Smooth muscle cell (in vitro differentiated cells): Measurements from ENCODE around the gene KCTD11. TPM values are rescaled to one million over a fixed set of nuclear protein-coding genes. Genes with fewer than 3 reads are reported as not detected.

ENCODE experiments used
- DNase-seq: peaks from one replicate; lab custom pipeline; 2025; ENCODE audit not compliant: unreplicated experiment; lab: John Stamatoyannopoulos, UW
- H2AFZ ChIP-seq: fragments of 200-600 bp; sonication (generic); 2 replicates; pipeline ENCODE4 v1.6.0; 2016; ENCODE audit warnings: antibody characterized with exemption, low read depth, mild to moderate bottlenecking
- H3F3A ChIP-seq: fragments of 200-600 bp; sonication (generic); 2 replicates; pipeline ENCODE4 v1.6.0; 2017; ENCODE audit warnings: antibody characterized with exemption, low read depth
- H3K27ac ChIP-seq: fragments of 200-600 bp; sonication (generic); 2 replicates; pipeline ENCODE4 v1.5.1; 2016; ENCODE audit warnings: low read depth, mild to moderate bottlenecking
- H3K27me3 ChIP-seq: fragments of 200-600 bp; sonication (generic); 2 replicates; pipeline ENCODE4 v1.6.1; 2016; ENCODE audit warnings: low read depth, mild to moderate bottlenecking
- H3K36me3 ChIP-seq: fragments of 200-600 bp; sonication (generic); 2 replicates; pipeline ENCODE4 v1.5.1; 2016; ENCODE audit warnings: low read depth
- H3K4me1 ChIP-seq: fragments of 200-600 bp; sonication (generic); 2 replicates; pipeline ENCODE4 v1.5.1; 2016; ENCODE audit warnings: low read depth
- H3K4me2 ChIP-seq: fragments of 200-600 bp; sonication (generic); 2 replicates; pipeline ENCODE4 v1.6.0; 2016; ENCODE audit warnings: mild to moderate bottlenecking
- H3K4me3 ChIP-seq: fragments of 200-600 bp; sonication (generic); 2 replicates; pipeline ENCODE4 v1.5.1; 2016; ENCODE audit warnings: mild to moderate bottlenecking
- H3K79me2 ChIP-seq: fragments of 200-600 bp; sonication (generic); 2 replicates; pipeline ENCODE4 v1.6.0; 2016; ENCODE audit warnings: low read depth, mild to moderate bottlenecking
- H3K9ac ChIP-seq: fragments of 200-600 bp; sonication (generic); 2 replicates; pipeline ENCODE4 v1.6.0; 2016; ENCODE audit warnings: low read depth
- H3K9me3 ChIP-seq: fragments of 200-600 bp; sonication (generic); replicated peaks from 2 replicates; pipeline ENCODE4 v1.5.1; 2016; ENCODE audit warnings: low read depth
- H4K20me1 ChIP-seq: fragments of 200-600 bp; sonication (generic); 2 replicates; pipeline ENCODE4 v1.6.0; 2016; ENCODE audit warnings: low read depth
- WGBS: methylation state at CpG from one replicate; pipeline ENCODE4 v1.1.7; 2016; ENCODE audit warnings: low lambda C conversion rate; 5-methylcytosine and 5-hydroxymethylcytosine counted together
- polyA plus RNA-seq: library from polyadenylated mRNA; unstranded; fragments of >200 nt; fragmentation: Nextera tagmentation; extraction: Ambion mirVana; gene quantifications from 2 replicates; pipeline ENCODE4 v1.2.1, GENCODE V29; 2016
- total RNA-seq: library from RNA; depleted of rRNA; stranded (reverse); fragments of >200 nt; gene quantifications from 2 replicates; pipeline ENCODE4 v1.2.3, GENCODE V29; 2014
- TF ChIP-seq, protein P1 (sequence below): fragments of 200-600 bp; sonication (generic); IDR thresholded peaks from 2 replicates; pipeline ENCODE4 v1.5.1; 2017; ENCODE audit warnings: borderline replicate concordance, mild to moderate bottlenecking, antibody characterized with exemption; ENCODE audit not compliant: insufficient read depth, poor library complexity, severe bottlenecking

KCTD11 gene
- total and polyA plus RNA-seq, 2 experiments from 2014 or later: 33.8 to 34.7 TPM

DNA sequence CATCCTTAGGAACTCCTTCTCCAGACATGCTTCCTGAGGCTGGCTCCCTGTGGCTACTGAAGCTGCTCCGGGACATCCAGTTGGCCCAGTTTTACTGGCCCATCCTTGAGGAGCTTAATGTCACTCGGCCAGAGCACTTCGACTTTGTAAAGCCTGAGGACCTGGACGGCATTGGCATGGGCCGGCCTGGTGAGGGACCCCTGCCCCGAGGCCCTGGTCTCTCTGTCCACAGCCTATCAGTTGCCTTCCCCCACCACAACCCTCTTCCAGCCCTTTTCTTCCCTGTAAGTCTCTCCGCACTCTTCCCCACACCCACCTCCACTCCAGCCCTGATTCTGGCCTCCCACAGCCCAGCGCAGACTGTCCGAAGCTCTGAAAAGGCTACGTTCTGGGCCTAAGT, 30.9 kb downstream of the KCTD11 start:
- Histone ChIP-seq H3K9me3 (no peaks in the 10 kb centered on the region), H2AFZ (no peak overlapping the region), H4K20me1 (no peaks in the 10 kb centered on the region), H3K79me2 (no peaks in the 10 kb centered on the region), H3K27me3 (peaks cover 22% of the 10 kb centered on the region), H3K4me2 (no peak overlapping the region), H3F3A (peaks cover 6% of the 10 kb centered on the region), H3K27ac (no peak overlapping the region), H3K36me3 (no peaks in the 10 kb centered on the region), H3K9ac (no peak overlapping the region), H3K4me3 (no peak overlapping the region), H3K4me1 (peaks cover 19% of the 10 kb centered on the region)
- whole genome bisulfite sequencing: 89% methylated on average over 10 of the region's 10 CpGs
- TF ChIP-seq, protein P1, sequence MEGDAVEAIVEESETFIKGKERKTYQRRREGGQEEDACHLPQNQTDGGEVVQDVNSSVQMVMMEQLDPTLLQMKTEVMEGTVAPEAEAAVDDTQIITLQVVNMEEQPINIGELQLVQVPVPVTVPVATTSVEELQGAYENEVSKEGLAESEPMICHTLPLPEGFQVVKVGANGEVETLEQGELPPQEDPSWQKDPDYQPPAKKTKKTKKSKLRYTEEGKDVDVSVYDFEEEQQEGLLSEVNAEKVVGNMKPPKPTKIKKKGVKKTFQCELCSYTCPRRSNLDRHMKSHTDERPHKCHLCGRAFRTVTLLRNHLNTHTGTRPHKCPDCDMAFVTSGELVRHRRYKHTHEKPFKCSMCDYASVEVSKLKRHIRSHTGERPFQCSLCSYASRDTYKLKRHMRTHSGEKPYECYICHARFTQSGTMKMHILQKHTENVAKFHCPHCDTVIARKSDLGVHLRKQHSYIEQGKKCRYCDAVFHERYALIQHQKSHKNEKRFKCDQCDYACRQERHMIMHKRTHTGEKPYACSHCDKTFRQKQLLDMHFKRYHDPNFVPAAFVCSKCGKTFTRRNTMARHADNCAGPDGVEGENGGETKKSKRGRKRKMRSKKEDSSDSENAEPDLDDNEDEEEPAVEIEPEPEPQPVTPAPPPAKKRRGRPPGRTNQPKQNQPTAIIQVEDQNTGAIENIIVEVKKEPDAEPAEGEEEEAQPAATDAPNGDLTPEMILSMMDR: no peak
- DNase-seq: no peak

DNA sequence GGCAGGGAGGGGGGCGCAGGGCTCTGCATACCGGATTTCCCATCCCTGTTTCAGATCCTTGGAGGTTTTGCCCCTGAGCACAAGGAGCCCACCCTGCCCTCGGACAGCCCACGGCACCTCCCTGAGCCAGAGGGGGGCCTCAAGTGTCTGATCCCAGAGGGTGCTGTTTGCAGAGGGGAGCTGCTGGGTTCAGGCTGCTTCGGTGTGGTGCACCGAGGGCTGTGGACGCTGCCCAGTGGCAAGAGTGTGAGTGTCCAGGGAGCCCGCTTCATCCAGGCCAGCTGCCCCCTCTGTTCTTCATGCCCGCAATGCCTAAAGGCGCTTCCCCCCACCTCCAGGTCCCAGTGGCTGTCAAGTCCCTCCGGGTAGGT, 31.4 kb downstream of the KCTD11 start:
- no peaks in the 10 kb centered on the region for H3K9me3 ChIP-seq
- TF ChIP-seq, protein P1: no peak
- no peak overlapping the region for H3K4me3 ChIP-seq
- H3K9ac ChIP-seq: no peak overlapping the region
- peaks cover 22% of the 10 kb centered on the region for H3K27me3 ChIP-seq
- H3K27ac ChIP-seq: no peak overlapping the region
- WGBS: 87% methylated on average over 11 of the region's 11 CpGs
- no peaks in the 10 kb centered on the region for H3K36me3 ChIP-seq
- no peak overlapping the region for H2AFZ ChIP-seq
- H3K4me2 ChIP-seq: peak overlapping the region; percentile 85
- peaks cover 19% of the 10 kb centered on the region for H3K4me1 ChIP-seq
- H3K79me2 ChIP-seq: no peaks in the 10 kb centered on the region
- no peak for DNase-seq
- H3F3A ChIP-seq: peaks cover 6% of the 10 kb centered on the region
- H4K20me1 ChIP-seq: no peaks in the 10 kb centered on the region

DNA sequence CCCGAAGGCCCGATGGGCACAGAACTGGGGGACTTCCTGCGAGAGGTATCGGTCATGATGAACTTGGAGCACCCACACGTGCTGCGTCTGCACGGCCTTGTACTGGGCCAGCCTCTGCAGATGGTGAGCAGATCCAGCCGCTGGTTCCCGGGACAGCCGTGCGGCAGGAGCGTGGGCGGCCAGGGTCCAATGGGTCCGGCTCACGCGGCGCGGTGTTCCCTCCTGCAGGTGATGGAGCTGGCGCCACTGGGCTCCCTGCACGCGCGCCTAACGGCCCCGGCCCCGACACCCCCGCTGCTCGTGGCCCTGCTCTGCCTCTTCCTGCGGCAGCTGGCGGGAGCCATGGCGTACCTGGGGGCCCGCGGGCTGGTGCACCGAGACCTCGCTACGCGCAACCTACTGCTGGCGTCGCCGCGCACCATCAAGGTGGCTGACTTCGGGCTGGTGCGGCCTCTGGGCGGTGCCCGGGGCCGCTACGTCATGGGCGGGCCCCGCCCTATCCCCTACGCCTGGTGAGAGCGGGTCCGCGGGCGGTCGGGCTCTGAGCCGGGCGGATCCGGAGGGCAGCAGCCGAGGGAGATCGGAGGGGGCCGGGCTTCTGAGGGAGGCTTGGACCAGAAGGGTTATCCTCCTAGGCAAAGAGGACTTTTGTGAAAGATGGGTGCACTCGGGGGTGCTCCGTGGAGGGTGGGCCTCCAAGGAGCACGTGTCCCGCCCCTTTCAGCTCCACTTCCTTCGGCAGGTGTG, 32.0 kb downstream of the KCTD11 start:
- Histone ChIP-seq H3F3A (peaks cover 6% of the 10 kb centered on the region), H3K27me3 (peaks cover 22% of the 10 kb centered on the region), H3K9ac (no peak overlapping the region), H2AFZ (no peak overlapping the region), H4K20me1 (no peaks in the 10 kb centered on the region), H3K4me1 (peaks cover 19% of the 10 kb centered on the region), H3K4me2 (peak overlapping the region; percentile 85), H3K4me3 (peak overlapping the region; percentile 40), H3K36me3 (no peaks in the 10 kb centered on the region), H3K27ac (no peak overlapping the region), H3K9me3 (no peaks in the 10 kb centered on the region), H3K79me2 (no peaks in the 10 kb centered on the region)
- DNase-seq: no peak
- TF ChIP-seq, protein P1: no peak
- 23% methylated on average over 64 of the region's 65 CpGs for WGBS
